Glutamatergic neuron (in vitro differentiated cells): ENCODE measurements around the gene CRNKL1. TPM values are rescaled to one million over a fixed set of nuclear protein-coding genes. Genes with fewer than 3 reads are reported as not detected.

ENCODE experiments used
- DNase-seq: peaks from one replicate; pipeline ENCODE4 v3.0.0; 2022
- H3K27ac Mint-ChIP-seq: one replicate; pipeline ENCODE4 v1.8.0; 2020; ENCODE audit warnings: mild to moderate bottlenecking, mixed read lengths, inconsistent platforms; ENCODE audit not compliant: unreplicated experiment
- H3K27me3 Mint-ChIP-seq: one replicate; pipeline ENCODE4 v1.8.0; 2020; ENCODE audit warnings: mild to moderate bottlenecking, moderate library complexity, mixed read lengths, inconsistent platforms; ENCODE audit not compliant: unreplicated experiment
- H3K36me3 Mint-ChIP-seq: one replicate; pipeline ENCODE4 v1.8.0; 2020; ENCODE audit warnings: mild to moderate bottlenecking, mixed read lengths, inconsistent platforms; ENCODE audit not compliant: unreplicated experiment
- H3K4me1 Mint-ChIP-seq: one replicate; pipeline ENCODE4 v1.8.0; 2020; ENCODE audit warnings: mild to moderate bottlenecking, low read depth, mixed read lengths, inconsistent platforms; ENCODE audit not compliant: unreplicated experiment
- H3K4me3 Mint-ChIP-seq: one replicate; pipeline ENCODE4 v1.8.0; 2020; ENCODE audit warnings: mild to moderate bottlenecking, mixed read lengths, inconsistent platforms; ENCODE audit not compliant: unreplicated experiment
- H3K9me3 Mint-ChIP-seq: one replicate; pipeline ENCODE4 v1.8.0; 2020; ENCODE audit warnings: mild to moderate bottlenecking, moderate library complexity, mixed read lengths, inconsistent platforms; ENCODE audit not compliant: unreplicated experiment
- CTCF ChIP-seq: fragments of 200-600 bp; sonication (generic); IDR thresholded peaks from one replicate; pipeline ENCODE4 v1.5.0; 2021; ENCODE audit not compliant: partially characterized antibody, unreplicated experiment
- total RNA-seq: library from RNA; stranded (reverse); fragmentation: NEBNext Ultra II Directional; extraction: Animal tissue kit (Norgen Biotek cat#: 25700); gene quantifications from one replicate; pipeline ENCODE4 v1.2.1, GENCODE V29; 2021; ENCODE audit not compliant: unreplicated experiment

Gene CRNKL1
- total RNA-seq, 1 donor from 2014 or later, result 28.7 TPM

GRCh38 chr20:20039752-20040387 lies 12.4 kb downstream of the CRNKL1 start:
- Mint-ChIP-seq H3K27me3 (no peaks in the 10 kb centered on the region), H3K36me3 (no peaks in the 10 kb centered on the region), H3K27ac (no peak overlapping the region), H3K9me3 (no peaks in the 10 kb centered on the region), H3K4me3 (no peak overlapping the region), H3K4me1 (peaks cover 4% of the 10 kb centered on the region)
- DNase-seq, result no peak
- no peak for TF ChIP-seq CTCF

GRCh38 chr20:20038586-20038985 lies 13.7 kb downstream of the CRNKL1 start:
- Mint-ChIP-seq H3K4me1 (peaks cover 4% of the 10 kb centered on the region), H3K27ac (no peak overlapping the region), H3K27me3 (no peaks in the 10 kb centered on the region), H3K9me3 (no peaks in the 10 kb centered on the region), H3K4me3 (no peak overlapping the region), H3K36me3 (no peaks in the 10 kb centered on the region)
- no peak for TF ChIP-seq CTCF
- DNase-seq, result no peak

- no peak for DNase-seq
- Mint-ChIP-seq H3K27ac (no peak overlapping the region), H3K4me1 (peaks cover 4% of the 10 kb centered on the region), H3K9me3 (no peaks in the 10 kb centered on the region), H3K36me3 (no peaks in the 10 kb centered on the region), H3K27me3 (no peaks in the 10 kb centered on the region), H3K4me3 (no peak overlapping the region)
- no peak for TF ChIP-seq CTCF
These were observed 14.3 kb downstream of the CRNKL1 start for GRCh38 chr20:20037960-20038359.

GRCh38 chr20:20036756-20037155 lies 15.5 kb downstream of the CRNKL1 start:
- peaks cover 4% of the 10 kb centered on the region for H3K4me1 Mint-ChIP-seq
- no peak overlapping the region for H3K4me3 Mint-ChIP-seq
- H3K27me3 Mint-ChIP-seq, result no peaks in the 10 kb centered on the region
- H3K27ac Mint-ChIP-seq, result no peak overlapping the region
- H3K36me3 Mint-ChIP-seq, result no peaks in the 10 kb centered on the region
- no peak for TF ChIP-seq CTCF
- DNase-seq, result no peak
- no peaks in the 10 kb centered on the region for H3K9me3 Mint-ChIP-seq

- peaks cover 4% of the 10 kb centered on the region for H3K4me1 Mint-ChIP-seq
- no peaks in the 10 kb centered on the region for H3K9me3 Mint-ChIP-seq
- TF ChIP-seq CTCF, result no peak
- DNase-seq, result no peak
- H3K27ac Mint-ChIP-seq, result no peak overlapping the region
- H3K27me3 Mint-ChIP-seq, result no peaks in the 10 kb centered on the region
- no peaks in the 10 kb centered on the region for H3K36me3 Mint-ChIP-seq
- H3K4me3 Mint-ChIP-seq, result no peak overlapping the region
These were observed 17.8 kb downstream of the CRNKL1 start for GRCh38 chr20:20034486-20034885.
